ENCODE results near the gene TGFBR2.

- peak; percentile 97 for TF ChIP-seq POLR2AphosphoS5 (IDR thresholded peaks at IDR 0.05; ENCODE audit: low read depth)
- TF ChIP-seq CTCF (IDR thresholded peaks at IDR 0.05; ENCODE audit: insufficient read depth, low read length), result no peak
Observed at GRCh38 chr3:30646181-30646876, 39.9 kb downstream of the TGFBR2 start.

All from HL-60 (cell line).